Mucosa of stomach (tissue), 1 donor: ENCODE measurements around the gene CHN1.

Experiments used
- H3K27me3 ChIP-seq: one replicate; pipeline ENCODE4 v1.7.0; 2013; ENCODE audit warnings: mild to moderate bottlenecking, low read length; ENCODE audit not compliant: control insufficient read depth, insufficient read depth
- H3K36me3 ChIP-seq: one replicate; pipeline ENCODE4 v1.7.0; 2013; ENCODE audit warnings: low read length; ENCODE audit not compliant: control insufficient read depth, insufficient read depth
- H3K4me1 ChIP-seq: one replicate; pipeline ENCODE4 v1.7.0; 2013; ENCODE audit warnings: mild to moderate bottlenecking, low read length; ENCODE audit not compliant: control insufficient read depth, insufficient read depth
- H3K4me3 ChIP-seq: one replicate; pipeline ENCODE4 v1.7.0; 2013; ENCODE audit warnings: low read length
- H3K9ac ChIP-seq: one replicate; pipeline ENCODE4 v1.7.0; 2013; ENCODE audit warnings: mild to moderate bottlenecking, low read length, moderate library complexity
- H3K9me3 ChIP-seq: one replicate; pipeline ENCODE4 v1.7.0; 2013; ENCODE audit warnings: mild to moderate bottlenecking, low read length, moderate library complexity; ENCODE audit not compliant: control insufficient read depth
- donor health status: Pancreatic carcinoma.

The CHN1 gene

DNA sequence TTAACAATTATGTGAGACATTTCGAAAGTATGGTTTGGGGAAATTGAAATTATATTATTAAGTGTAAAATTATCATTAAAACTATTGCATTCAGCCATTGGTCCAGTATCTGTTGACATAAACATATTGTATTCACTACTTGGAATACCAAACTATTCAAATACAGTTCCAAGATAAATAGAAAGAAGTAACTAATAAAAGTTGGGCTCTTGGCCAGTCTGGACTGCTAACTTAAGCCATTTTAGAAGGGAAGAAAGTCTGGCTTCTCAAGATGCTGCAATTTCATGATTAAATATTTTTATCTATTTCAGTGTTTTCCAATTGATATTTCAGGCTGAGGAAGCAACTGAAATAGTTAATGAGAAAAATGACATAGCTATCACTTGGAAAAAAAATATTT is 131.1 kb downstream of the CHN1 start:
- no peaks in the 10 kb centered on the region for H3K36me3 ChIP-seq
- no peak overlapping the region for H3K9ac ChIP-seq
- H3K9me3 ChIP-seq: no peaks in the 10 kb centered on the region
- H3K4me1 ChIP-seq: no peaks in the 10 kb centered on the region
- no peak overlapping the region for H3K4me3 ChIP-seq
- H3K27me3 ChIP-seq: no peaks in the 10 kb centered on the region

DNA sequence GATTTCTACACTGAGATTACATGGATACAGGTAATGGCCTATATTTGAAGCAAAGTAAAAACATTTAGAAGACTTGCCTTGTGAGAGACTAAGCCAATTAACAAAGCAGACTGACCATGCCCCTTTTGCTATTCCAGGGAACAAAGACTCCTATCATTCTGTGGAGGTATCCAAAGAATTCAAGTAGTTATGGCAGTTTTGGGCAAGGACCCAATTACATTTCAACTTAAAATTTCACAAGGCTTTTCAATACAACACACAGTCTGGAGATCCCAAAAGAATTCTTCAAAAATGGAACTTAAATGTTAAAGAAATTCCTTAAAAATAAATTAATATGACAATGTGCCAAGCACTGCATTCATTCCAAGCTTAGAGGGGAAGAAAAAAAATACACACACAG is 131.7 kb downstream of the CHN1 start:
- Histone ChIP-seq H3K4me1 (no peaks in the 10 kb centered on the region), H3K4me3 (no peak overlapping the region), H3K36me3 (no peaks in the 10 kb centered on the region), H3K9ac (no peak overlapping the region), H3K9me3 (no peaks in the 10 kb centered on the region), H3K27me3 (no peaks in the 10 kb centered on the region)

DNA sequence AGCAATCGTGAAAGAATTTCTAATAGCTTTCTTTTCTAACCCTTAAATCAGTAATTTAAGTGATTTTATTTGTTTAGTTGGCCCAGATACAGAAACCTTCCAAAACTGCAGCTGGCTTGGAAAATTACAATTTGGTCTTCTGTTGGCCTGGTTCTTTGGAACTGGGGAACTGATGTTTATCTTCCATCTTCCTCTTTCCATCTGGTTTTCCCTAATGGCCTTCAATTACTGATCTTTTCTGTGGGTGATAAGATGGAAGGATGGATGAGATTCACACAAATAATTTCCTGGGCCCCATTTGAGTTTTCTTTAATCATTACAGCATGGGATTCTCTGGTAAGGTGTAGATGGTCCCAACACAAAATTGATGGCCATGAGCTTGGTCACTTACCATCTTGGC is 134.4 kb downstream of the CHN1 start:
- Histone ChIP-seq H3K27me3 (no peaks in the 10 kb centered on the region), H3K9ac (no peak overlapping the region), H3K4me1 (no peaks in the 10 kb centered on the region), H3K36me3 (no peaks in the 10 kb centered on the region), H3K9me3 (no peaks in the 10 kb centered on the region), H3K4me3 (no peak overlapping the region)

DNA sequence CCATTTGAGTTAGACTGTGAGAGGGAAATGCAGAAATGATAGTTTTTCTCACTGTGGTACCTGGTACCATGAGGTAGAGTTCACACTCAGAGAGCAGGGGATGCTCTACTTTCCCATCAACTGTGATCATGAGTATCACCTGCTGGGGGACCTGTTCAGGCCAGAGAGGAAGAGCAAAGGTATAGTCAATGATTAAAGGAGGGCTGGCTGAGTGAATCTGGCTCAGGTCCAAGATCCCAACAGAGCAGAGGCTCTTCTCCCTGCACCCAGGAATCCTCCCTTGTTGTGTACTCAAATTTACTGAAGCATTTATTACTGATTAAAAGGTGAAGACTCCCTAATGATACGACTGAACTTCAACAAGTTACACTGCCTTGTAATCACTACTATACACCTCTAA is 136.3 kb downstream of the CHN1 start:
- Histone ChIP-seq H3K9me3 (no peaks in the 10 kb centered on the region), H3K4me1 (no peaks in the 10 kb centered on the region), H3K4me3 (no peak overlapping the region), H3K27me3 (no peaks in the 10 kb centered on the region), H3K9ac (no peak overlapping the region), H3K36me3 (no peaks in the 10 kb centered on the region)

DNA sequence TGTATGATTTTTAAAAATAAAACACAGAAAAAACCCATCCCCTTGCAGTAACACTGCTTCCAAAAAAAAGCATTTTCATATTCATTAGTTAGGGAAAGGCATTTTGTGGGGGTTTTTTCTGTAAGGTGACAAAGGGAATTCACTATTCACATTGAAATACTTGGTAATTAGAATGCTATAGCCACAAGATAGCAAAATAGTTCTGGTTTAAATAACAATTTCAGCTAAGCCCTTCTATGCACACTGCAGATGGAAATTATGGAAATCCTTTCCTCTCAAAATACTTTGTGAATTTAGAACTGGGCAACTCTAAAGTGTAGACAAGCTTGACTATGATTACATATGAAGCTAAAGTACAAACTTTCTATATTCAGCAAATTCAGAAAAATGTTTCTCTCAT is 138.8 kb downstream of the CHN1 start:
- Histone ChIP-seq H3K27me3 (no peaks in the 10 kb centered on the region), H3K4me1 (no peaks in the 10 kb centered on the region), H3K4me3 (no peak overlapping the region), H3K36me3 (no peaks in the 10 kb centered on the region), H3K9me3 (no peaks in the 10 kb centered on the region), H3K9ac (no peak overlapping the region)

DNA sequence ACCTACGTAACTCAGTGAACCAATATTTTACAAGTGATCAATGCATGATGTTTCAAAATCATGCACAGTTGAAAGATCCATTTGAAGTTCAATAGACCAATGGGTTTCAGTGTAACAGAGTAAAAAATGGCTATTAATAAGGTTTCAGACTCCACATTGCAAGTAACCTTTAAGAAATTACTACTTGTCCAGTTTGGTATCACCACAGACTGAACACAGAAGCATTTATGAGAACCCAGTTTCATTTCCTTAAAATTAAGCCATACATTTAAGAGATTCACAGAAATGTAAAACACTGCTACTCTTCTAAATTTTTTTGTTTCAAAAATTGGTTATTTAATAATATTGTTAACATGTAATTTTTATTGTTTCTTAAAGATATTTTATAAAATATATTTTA is 142.0 kb downstream of the CHN1 start:
- Histone ChIP-seq H3K4me3 (no peak overlapping the region), H3K27me3 (no peaks in the 10 kb centered on the region), H3K4me1 (no peaks in the 10 kb centered on the region), H3K9me3 (no peaks in the 10 kb centered on the region), H3K36me3 (no peaks in the 10 kb centered on the region), H3K9ac (no peak overlapping the region)

DNA sequence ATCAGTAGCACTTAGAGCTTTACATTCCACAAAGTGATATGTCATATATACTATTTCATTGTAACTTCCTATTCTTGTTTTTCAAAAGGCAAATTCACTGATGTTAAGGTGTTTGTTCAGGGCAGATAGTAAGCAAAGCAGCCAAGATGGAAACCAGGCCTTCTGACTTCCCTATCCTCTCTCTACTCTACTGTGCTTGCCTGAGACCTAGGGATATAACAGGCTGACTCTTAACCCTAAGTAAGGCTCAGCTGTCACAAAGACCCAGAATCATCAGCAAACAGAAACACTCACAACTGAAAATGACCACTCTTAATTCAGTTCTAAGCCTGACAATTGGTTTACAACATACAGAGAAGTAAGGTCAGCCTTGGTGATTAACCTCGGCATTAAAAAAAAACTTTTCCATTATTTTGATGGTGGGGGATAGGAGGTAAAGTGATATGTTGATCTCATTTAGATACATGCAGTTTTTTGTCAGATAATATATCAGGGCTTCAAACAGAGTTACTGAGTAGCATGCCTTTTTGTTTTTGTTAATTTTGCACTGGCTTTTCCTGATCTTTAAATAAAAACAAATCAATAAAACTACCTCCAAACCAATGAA is 145.5 kb downstream of the CHN1 start:
- Histone ChIP-seq H3K4me3 (no peak overlapping the region), H3K4me1 (no peaks in the 10 kb centered on the region), H3K9ac (no peak overlapping the region), H3K36me3 (no peaks in the 10 kb centered on the region), H3K27me3 (no peaks in the 10 kb centered on the region), H3K9me3 (no peaks in the 10 kb centered on the region)

DNA sequence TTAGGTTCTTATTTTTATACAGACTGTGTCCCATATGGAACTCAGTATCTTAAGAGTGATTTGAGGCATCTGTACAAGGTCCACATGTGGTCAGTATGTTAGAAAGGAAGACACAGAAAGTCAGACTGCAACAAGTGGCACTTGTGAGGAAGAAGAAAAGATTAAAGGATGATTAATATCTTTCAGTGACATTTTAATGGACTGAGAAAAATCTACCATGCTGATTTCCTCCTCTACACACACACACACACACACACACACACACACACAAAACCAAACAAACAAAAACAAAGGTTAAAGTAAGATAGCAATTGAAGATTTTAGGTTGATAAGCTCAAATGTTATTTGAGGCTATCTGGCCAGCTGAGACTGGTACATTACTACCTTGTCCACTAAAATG is 146.4 kb downstream of the CHN1 start:
- Histone ChIP-seq H3K9me3 (no peaks in the 10 kb centered on the region), H3K4me1 (no peaks in the 10 kb centered on the region), H3K4me3 (no peak overlapping the region), H3K27me3 (no peaks in the 10 kb centered on the region), H3K36me3 (no peaks in the 10 kb centered on the region), H3K9ac (no peak overlapping the region)

DNA sequence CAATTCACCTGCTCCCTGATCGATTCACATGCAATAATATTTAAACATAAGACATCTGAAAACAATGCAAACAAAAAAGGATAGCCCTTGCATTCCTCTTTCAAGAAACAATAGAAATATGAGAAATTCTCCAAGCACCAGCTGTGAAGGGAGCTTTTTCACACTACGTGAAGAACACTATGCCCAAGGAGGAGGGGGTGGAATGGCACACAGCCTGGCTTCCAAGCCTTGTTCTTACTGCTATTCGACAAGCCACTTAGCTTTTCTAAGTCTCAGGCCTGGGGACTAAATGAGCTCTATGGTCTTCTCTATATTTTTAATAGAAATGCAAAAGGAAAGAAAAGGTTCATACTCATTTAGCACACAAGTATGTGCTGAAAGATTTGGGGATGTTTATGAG is 148.7 kb downstream of the CHN1 start:
- Histone ChIP-seq H3K4me1 (no peaks in the 10 kb centered on the region), H3K4me3 (no peak overlapping the region), H3K36me3 (no peaks in the 10 kb centered on the region), H3K27me3 (no peaks in the 10 kb centered on the region), H3K9me3 (no peaks in the 10 kb centered on the region), H3K9ac (no peak overlapping the region)

DNA sequence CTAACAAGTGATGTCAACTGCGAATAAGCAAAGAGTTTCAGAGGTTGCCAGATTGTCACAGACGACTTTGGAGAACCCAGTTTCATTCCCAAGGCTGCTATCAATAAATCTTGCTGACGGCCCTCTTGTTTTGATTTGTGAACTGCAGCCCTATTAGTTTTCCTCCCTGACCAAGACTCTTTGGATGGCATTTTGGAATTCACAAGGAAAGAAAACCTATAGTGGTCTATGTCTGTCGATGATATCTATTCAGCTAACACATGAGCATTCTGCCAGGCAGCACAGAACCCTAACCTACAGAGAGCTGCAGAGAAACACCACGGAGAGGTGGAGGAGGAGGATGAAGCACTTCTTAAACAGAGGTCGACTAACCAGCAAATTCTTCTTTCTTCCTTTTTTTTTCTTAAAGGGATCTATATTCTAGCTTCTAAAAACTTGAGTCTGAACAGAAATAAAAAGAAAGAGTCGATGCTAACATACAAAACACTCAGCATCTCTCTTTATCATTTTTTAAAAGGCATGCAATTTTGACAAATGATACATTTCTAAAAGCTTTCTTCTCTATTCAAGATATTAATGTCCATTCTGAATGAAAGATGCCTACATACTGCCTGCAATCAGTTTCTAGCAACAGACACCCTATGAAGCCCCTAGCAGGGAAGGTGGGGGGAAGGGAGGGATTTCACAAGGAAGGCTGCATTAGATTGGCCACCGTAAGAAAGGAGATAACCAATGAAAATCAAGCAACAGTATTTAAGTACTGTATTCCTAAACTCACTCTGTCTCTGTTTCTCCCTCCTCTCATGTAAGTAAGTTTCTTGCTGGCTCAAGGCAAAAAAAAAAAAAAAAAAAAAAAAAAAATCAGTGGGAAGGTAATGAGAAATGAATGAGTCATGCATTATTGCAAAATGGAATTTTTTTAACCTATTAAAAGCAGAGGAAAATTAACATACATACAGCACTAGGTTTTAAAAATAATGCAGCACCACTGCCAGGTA is 157.9 kb downstream of the CHN1 start:
- H3K27me3 ChIP-seq: no peaks in the 10 kb centered on the region
- no peaks in the 10 kb centered on the region for H3K4me1 ChIP-seq
- no peaks in the 10 kb centered on the region for H3K36me3 ChIP-seq
- no peak overlapping the region for H3K9ac ChIP-seq
- no peak overlapping the region for H3K4me3 ChIP-seq
- no peaks in the 10 kb centered on the region for H3K9me3 ChIP-seq

DNA sequence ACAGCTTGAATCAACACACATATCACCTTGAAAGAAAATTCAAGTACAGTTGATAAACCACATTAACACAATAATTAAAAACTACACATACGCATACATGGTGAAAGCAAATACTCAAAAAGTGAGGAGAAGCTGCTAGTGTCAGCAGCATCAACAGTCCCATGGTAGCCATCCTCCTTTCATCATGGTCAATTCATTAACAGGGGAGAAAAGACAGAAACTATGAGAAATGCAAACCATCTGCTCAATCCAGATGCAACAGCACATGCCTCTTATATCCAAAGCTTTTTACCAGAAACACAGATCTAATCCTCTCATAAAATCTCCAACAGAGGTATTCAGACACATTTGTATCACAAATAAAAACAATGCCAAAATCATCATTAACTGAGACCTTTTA is 159.0 kb downstream of the CHN1 start:
- no peaks in the 10 kb centered on the region for H3K4me1 ChIP-seq
- no peak overlapping the region for H3K9ac ChIP-seq
- H3K9me3 ChIP-seq: no peaks in the 10 kb centered on the region
- H3K27me3 ChIP-seq: no peaks in the 10 kb centered on the region
- no peaks in the 10 kb centered on the region for H3K36me3 ChIP-seq
- no peak overlapping the region for H3K4me3 ChIP-seq

DNA sequence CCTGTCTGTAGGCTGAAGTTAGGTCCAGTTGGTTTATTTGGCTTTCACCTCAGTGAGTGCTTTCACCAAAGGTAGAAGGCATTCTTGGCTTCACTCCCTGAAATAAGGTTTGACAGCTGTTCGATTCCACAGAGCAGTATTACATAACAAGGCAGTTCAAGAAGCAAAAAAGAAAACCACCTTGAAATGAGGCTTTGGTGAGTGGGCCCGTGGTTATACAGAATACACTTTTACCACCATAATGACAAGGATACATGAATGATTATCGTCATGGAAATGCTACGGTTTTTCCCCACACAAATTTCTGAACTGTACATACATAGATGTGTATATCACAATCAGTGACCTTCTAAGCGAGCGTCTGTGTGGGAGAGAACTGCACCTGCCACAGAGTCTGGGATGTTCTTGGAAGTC is 160.9 kb downstream of the CHN1 start:
- Histone ChIP-seq H3K4me3 (no peak overlapping the region), H3K9me3 (no peaks in the 10 kb centered on the region), H3K27me3 (no peaks in the 10 kb centered on the region), H3K36me3 (no peaks in the 10 kb centered on the region), H3K9ac (no peak overlapping the region), H3K4me1 (no peaks in the 10 kb centered on the region)
